Measurements from ENCODE around the gene GAL3ST1.
"Not testable (repeated sequence)": the region's sequence is repeated elsewhere in the genome, so short reads cannot be mapped to it uniquely, and the experiment has no call there.

Gene GAL3ST1

GRCh38 chr22:30582788-30583545 is 8.5 kb upstream of the GAL3ST1 start:
- H3K9me3 Mint-ChIP-seq, result no peaks in the 10 kb centered on the region
- peaks cover 46% of the 10 kb centered on the region for H3K36me3 Mint-ChIP-seq (ENCODE audit: low read depth)
- no peaks in the 10 kb centered on the region for H3K4me1 Mint-ChIP-seq (ENCODE audit: low read depth)
- no peaks in the 10 kb centered on the region for H3K27me3 Mint-ChIP-seq (ENCODE audit: low read depth)
- H3K27ac Mint-ChIP-seq, result no peak overlapping the region
- no peak overlapping the region for H3K4me3 Mint-ChIP-seq

DNA sequence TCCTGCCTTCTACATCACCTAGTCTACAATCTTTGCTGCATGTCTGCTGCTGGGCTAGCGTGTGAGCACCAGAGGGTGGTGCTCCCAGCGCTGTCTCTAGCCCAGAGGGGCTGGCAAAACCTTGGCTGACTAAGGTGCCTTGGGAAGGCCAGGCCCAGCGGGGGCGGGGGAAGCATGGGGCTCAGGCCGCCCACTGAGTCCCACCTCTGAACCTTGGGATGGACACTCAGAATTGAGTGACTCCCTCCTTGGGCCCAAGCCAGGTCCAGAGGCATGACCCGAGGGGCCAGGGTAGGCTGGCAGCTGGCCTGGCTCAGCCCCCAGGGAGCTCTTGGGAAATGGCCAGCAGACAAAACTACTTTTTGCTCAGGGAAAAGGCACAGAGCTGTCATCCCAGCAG is 7.6 kb upstream of the GAL3ST1 start:
- H3K4me1 Mint-ChIP-seq (ENCODE audit: low read depth), result no peaks in the 10 kb centered on the region

GRCh38 chr22:30580896-30581295 is 6.4 kb upstream of the GAL3ST1 start:
- Mint-ChIP-seq H3K36me3 (ENCODE audit: low read depth) (peaks cover 47% of the 10 kb centered on the region), H3K4me3 (no peak overlapping the region)

More for the DNA sequence above, 7.6 kb upstream of the GAL3ST1 start:
- peaks cover 47% of the 10 kb centered on the region for H3K36me3 Mint-ChIP-seq (ENCODE audit: low read depth)
- H3K4me3 Mint-ChIP-seq, result no peak overlapping the region
- H3K27ac Mint-ChIP-seq, result no peak overlapping the region
- H3K27me3 Mint-ChIP-seq (ENCODE audit: low read depth), result no peaks in the 10 kb centered on the region
- no peaks in the 10 kb centered on the region for H3K9me3 Mint-ChIP-seq

GRCh38 chr22:30578481-30578880 is 4.0 kb upstream of the GAL3ST1 start:
- peaks cover 46% of the 10 kb centered on the region for H3K36me3 Mint-ChIP-seq (ENCODE audit: low read depth)
- H3K9me3 Mint-ChIP-seq, result no peaks in the 10 kb centered on the region
- H3K4me3 Mint-ChIP-seq, result no peak overlapping the region
- H3K4me1 Mint-ChIP-seq (ENCODE audit: low read depth), result no peaks in the 10 kb centered on the region
- H3K27ac Mint-ChIP-seq, result no peak overlapping the region
- H3K27me3 Mint-ChIP-seq (ENCODE audit: low read depth), result no peaks in the 10 kb centered on the region

More at GRCh38 chr22:30580896-30581295, 6.4 kb upstream of the GAL3ST1 start:
- no peaks in the 10 kb centered on the region for H3K4me1 Mint-ChIP-seq (ENCODE audit: low read depth)
- H3K27me3 Mint-ChIP-seq (ENCODE audit: low read depth), result no peaks in the 10 kb centered on the region
- H3K27ac Mint-ChIP-seq, result no peak overlapping the region
- H3K9me3 Mint-ChIP-seq, result no peaks in the 10 kb centered on the region

- no peaks in the 10 kb centered on the region for H3K9me3 Mint-ChIP-seq
- H3K4me3 Mint-ChIP-seq, result no peak overlapping the region
- H3K36me3 Mint-ChIP-seq (ENCODE audit: low read depth), result peaks cover 36% of the 10 kb centered on the region
- no peaks in the 10 kb centered on the region for H3K27me3 Mint-ChIP-seq (ENCODE audit: low read depth)
- no peak overlapping the region for H3K27ac Mint-ChIP-seq
- no peaks in the 10 kb centered on the region for H3K4me1 Mint-ChIP-seq (ENCODE audit: low read depth)
Observed at GRCh38 chr22:30575859-30576258, 1.4 kb upstream of the GAL3ST1 start.

- no peak overlapping the region for H3K4me3 Mint-ChIP-seq
- no peaks in the 10 kb centered on the region for H3K27me3 Mint-ChIP-seq (ENCODE audit: low read depth)
- no peak overlapping the region for H3K27ac Mint-ChIP-seq
- no peaks in the 10 kb centered on the region for H3K4me1 Mint-ChIP-seq (ENCODE audit: low read depth)
- H3K9me3 Mint-ChIP-seq, result no peaks in the 10 kb centered on the region
- peaks cover 31% of the 10 kb centered on the region for H3K36me3 Mint-ChIP-seq (ENCODE audit: low read depth)
Observed at GRCh38 chr22:30574997-30575671, 669 bp upstream of the GAL3ST1 start.

GRCh38 chr22:30573594-30574094 is 821 bp downstream of the GAL3ST1 start:
- H3K9me3 Mint-ChIP-seq, result no peaks in the 10 kb centered on the region
- no peak overlapping the region for H3K4me3 Mint-ChIP-seq
- peaks cover 17% of the 10 kb centered on the region for H3K36me3 Mint-ChIP-seq (ENCODE audit: low read depth)
- H3K27me3 Mint-ChIP-seq (ENCODE audit: low read depth), result no peaks in the 10 kb centered on the region
- no peak overlapping the region for H3K27ac Mint-ChIP-seq
- H3K4me1 Mint-ChIP-seq (ENCODE audit: low read depth), result no peaks in the 10 kb centered on the region

GRCh38 chr22:30572840-30573593 is 1.4 kb downstream of the GAL3ST1 start:
- Mint-ChIP-seq H3K9me3 (no peaks in the 10 kb centered on the region), H3K4me3 (no peak overlapping the region), H3K4me1 (ENCODE audit: low read depth) (no peaks in the 10 kb centered on the region), H3K27me3 (ENCODE audit: low read depth) (no peaks in the 10 kb centered on the region), H3K36me3 (ENCODE audit: low read depth) (peaks cover 17% of the 10 kb centered on the region), H3K27ac (no peak overlapping the region)

DNA sequence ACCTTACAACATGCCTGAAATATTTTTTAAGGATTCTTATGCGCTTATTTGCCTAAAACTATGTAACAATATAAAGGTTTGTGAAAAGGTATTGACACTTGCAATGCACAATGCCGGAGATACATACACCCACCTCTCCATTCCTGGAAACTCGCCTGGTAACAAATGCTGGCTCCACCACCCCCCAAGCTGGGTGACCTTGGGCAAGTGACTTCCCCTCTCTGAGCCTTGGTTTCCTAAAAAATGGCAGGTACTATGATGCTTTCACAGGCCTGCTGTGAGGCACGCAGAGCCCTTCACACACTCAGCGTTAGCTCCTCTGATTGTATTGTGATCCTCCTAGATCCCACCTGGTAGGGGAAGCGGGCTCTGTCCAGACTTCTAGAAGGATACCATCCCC is 2.3 kb downstream of the GAL3ST1 start:
- Mint-ChIP-seq H3K27me3 (ENCODE audit: low read depth) (no peaks in the 10 kb centered on the region), H3K9me3 (no peaks in the 10 kb centered on the region), H3K27ac (no peak overlapping the region), H3K4me1 (ENCODE audit: low read depth) (no peaks in the 10 kb centered on the region), H3K36me3 (ENCODE audit: low read depth) (peaks cover 14% of the 10 kb centered on the region), H3K4me3 (no peak overlapping the region)

- Mint-ChIP-seq H3K4me3 (no peak overlapping the region), H3K9me3 (no peaks in the 10 kb centered on the region), H3K27ac (no peak overlapping the region), H3K36me3 (ENCODE audit: low read depth) (no peaks in the 10 kb centered on the region), H3K27me3 (ENCODE audit: low read depth) (no peaks in the 10 kb centered on the region), H3K4me1 (ENCODE audit: low read depth) (no peaks in the 10 kb centered on the region)
Observed at GRCh38 chr22:30569674-30570202, 4.7 kb downstream of the GAL3ST1 start.

GRCh38 chr22:30568137-30568805 is 6.2 kb downstream of the GAL3ST1 start:
- no peaks in the 10 kb centered on the region for H3K4me1 Mint-ChIP-seq (ENCODE audit: low read depth)
- no peaks in the 10 kb centered on the region for H3K27me3 Mint-ChIP-seq (ENCODE audit: low read depth)
- no peak overlapping the region for H3K4me3 Mint-ChIP-seq
- no peak overlapping the region for H3K27ac Mint-ChIP-seq
- H3K36me3 Mint-ChIP-seq (ENCODE audit: low read depth), result no peaks in the 10 kb centered on the region
- no peaks in the 10 kb centered on the region for H3K9me3 Mint-ChIP-seq

DNA sequence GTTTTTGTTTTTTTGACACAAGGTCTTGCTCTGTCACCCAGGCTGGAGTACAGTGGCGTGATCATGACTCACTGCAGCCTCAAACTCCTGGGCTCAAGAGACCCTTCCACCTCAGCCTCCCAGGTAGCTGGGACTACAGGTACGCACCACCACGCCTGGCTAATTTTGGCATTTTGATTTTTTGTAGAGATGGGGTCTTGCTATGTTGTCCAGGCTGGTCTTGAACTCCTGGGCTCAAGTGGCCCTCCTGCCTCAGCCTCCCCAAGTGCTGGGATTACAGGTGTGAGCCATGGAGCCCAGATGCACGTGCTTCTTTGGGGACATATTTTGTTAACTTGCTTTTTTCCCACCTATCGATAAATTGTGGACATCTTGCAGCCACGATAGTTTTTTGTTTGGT is 7.2 kb downstream of the GAL3ST1 start:
- H3K4me3 Mint-ChIP-seq; H3K9me3 Mint-ChIP-seq; H3K36me3 Mint-ChIP-seq (ENCODE audit: low read depth); H3K4me1 Mint-ChIP-seq (ENCODE audit: low read depth); H3K27me3 Mint-ChIP-seq (ENCODE audit: low read depth); H3K27ac Mint-ChIP-seq: not testable (repeated sequence)

DNA sequence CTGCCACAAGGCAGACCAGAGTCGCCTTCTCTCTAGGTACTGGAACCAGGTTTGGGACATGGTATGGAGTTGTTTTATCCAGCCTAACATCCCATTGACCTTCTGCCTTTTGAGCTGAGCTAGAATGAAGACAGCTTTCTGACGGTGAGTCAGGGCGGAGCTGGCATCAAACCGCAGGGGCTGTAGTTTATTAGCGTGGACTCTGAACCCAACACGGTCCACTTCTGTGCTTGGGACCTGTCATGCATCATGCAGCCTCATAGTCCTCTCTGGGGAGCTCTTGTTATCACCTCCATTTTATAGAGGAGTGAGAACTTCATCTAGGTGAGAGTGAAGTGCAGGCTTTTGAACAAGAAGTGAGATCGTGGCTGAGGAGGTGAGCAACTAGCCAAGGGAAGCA is 8.3 kb downstream of the GAL3ST1 start:
- Mint-ChIP-seq H3K27ac (no peak overlapping the region), H3K36me3 (ENCODE audit: low read depth) (no peaks in the 10 kb centered on the region), H3K4me3 (no peak overlapping the region), H3K27me3 (ENCODE audit: low read depth) (no peaks in the 10 kb centered on the region), H3K4me1 (ENCODE audit: low read depth) (no peaks in the 10 kb centered on the region), H3K9me3 (no peaks in the 10 kb centered on the region)

- Mint-ChIP-seq H3K4me1 (ENCODE audit: low read depth) (no peaks in the 10 kb centered on the region), H3K4me3 (no peak overlapping the region), H3K27me3 (ENCODE audit: low read depth) (no peaks in the 10 kb centered on the region), H3K9me3 (no peaks in the 10 kb centered on the region), H3K27ac (no peak overlapping the region), H3K36me3 (ENCODE audit: low read depth) (no peaks in the 10 kb centered on the region)
Observed at GRCh38 chr22:30565341-30565740, 9.1 kb downstream of the GAL3ST1 start.
